GM23338 (cell line): ENCODE results near the gene SSH2. TPM values are rescaled to one million over a fixed set of nuclear protein-coding genes. Genes with fewer than 3 reads are reported as not detected.

Experiments
- ATAC-seq: fragments of 200-7000 bp; cut with Tn5 transposase; 3 replicates; pipeline ENCODE4 v1.9.1; 2020
- DNase-seq: peaks from one replicate; pipeline ENCODE4 v3.0.0-alpha.2; 2015; ENCODE audit warnings: low spot score
- H2AFZ ChIP-seq: fragments of 200-600 bp; sonication (generic); 2 replicates; pipeline ENCODE4 v1.8.0; 2016; ENCODE audit warnings: antibody characterized with exemption, mild to moderate bottlenecking, moderate library complexity
- H3F3A ChIP-seq: fragments of 200-600 bp; sonication (generic); replicated peaks from 2 replicates; pipeline ENCODE4 v1.8.0; 2017; ENCODE audit warnings: antibody characterized with exemption, mixed run types, low read depth
- H3K27ac ChIP-seq: fragments of 200-600 bp; sonication (generic); 2 replicates; pipeline ENCODE4 v1.6.1; 2016; ENCODE audit warnings: low read depth
- H3K27me3 ChIP-seq: fragments of 200-600 bp; sonication (generic); 2 replicates; pipeline ENCODE4 v1.8.0; 2016; ENCODE audit warnings: mild to moderate bottlenecking, mixed run types, moderate library complexity; ENCODE audit not compliant: insufficient read depth
- H3K36me3 ChIP-seq: fragments of 200-600 bp; sonication (generic); 2 replicates; pipeline ENCODE4 v1.8.0; 2016; ENCODE audit warnings: mild to moderate bottlenecking; ENCODE audit not compliant: insufficient read depth
- H3K4me1 ChIP-seq: fragments of 200-600 bp; sonication (generic); 2 replicates; pipeline ENCODE4 v1.8.0; 2016; ENCODE audit warnings: mild to moderate bottlenecking, moderate library complexity; ENCODE audit not compliant: insufficient read depth
- H3K4me2 ChIP-seq: fragments of 200-600 bp; sonication (generic); 2 replicates; pipeline ENCODE4 v1.7.1; 2017; ENCODE audit warnings: mixed run types
- H3K4me3 ChIP-seq: fragments of 200-600 bp; sonication (generic); 2 replicates; pipeline ENCODE4 v1.6.1; 2016; ENCODE audit warnings: mixed run types
- H3K79me2 ChIP-seq: fragments of 200-600 bp; sonication (generic); replicated peaks from 2 replicates; pipeline ENCODE4 v1.8.0; 2017; ENCODE audit warnings: mild to moderate bottlenecking; ENCODE audit not compliant: insufficient read depth
- H3K9me2 ChIP-seq: fragments of 200-600 bp; sonication (generic); 2 replicates; pipeline ENCODE4 v1.8.0; 2017; ENCODE audit not compliant: insufficient read depth
- H4K20me1 ChIP-seq: fragments of 200-600 bp; sonication (generic); replicated peaks from 2 replicates; pipeline ENCODE4 v1.8.0; 2017; ENCODE audit warnings: mild to moderate bottlenecking; ENCODE audit not compliant: insufficient read depth
- H3K27ac Mint-ChIP-seq: 2 replicates; pipeline ENCODE4 v1.8.0; 2020; ENCODE audit warnings: inconsistent platforms, mild to moderate bottlenecking, moderate library complexity, mixed read lengths
- H3K27me3 Mint-ChIP-seq: 3 replicates; pipeline ENCODE4 v1.8.0; 2022; ENCODE audit warnings: low read depth, mild to moderate bottlenecking, moderate library complexity, mixed read lengths, inconsistent platforms; ENCODE audit not compliant: insufficient read depth, poor library complexity
- H3K36me3 Mint-ChIP-seq: 3 replicates; pipeline ENCODE4 v1.8.0; 2021; ENCODE audit warnings: low read depth, mild to moderate bottlenecking, inconsistent platforms, moderate library complexity, mixed read lengths
- H3K4me1 Mint-ChIP-seq: 3 replicates; pipeline ENCODE4 v1.8.0; 2020; ENCODE audit warnings: mild to moderate bottlenecking, inconsistent platforms, mixed read lengths
- H3K4me3 Mint-ChIP-seq: 3 replicates; pipeline ENCODE4 v1.8.0; 2021; ENCODE audit warnings: moderate library complexity, mild to moderate bottlenecking, inconsistent platforms, mixed read lengths
- H3K9me3 Mint-ChIP-seq: 3 replicates; pipeline ENCODE4 v1.8.0; 2020; ENCODE audit warnings: moderate library complexity, mild to moderate bottlenecking, inconsistent platforms, mixed read lengths
- CREB1 ChIP-seq: fragments of 250-450 bp; sonication (Bioruptor Pico); IDR thresholded peaks from 2 replicates; pipeline ENCODE4 v1.5.0; 2020; ENCODE audit warnings: low read depth, mild to moderate bottlenecking, moderate library complexity
- EZH2 ChIP-seq: fragments of 200-600 bp; sonication (generic); IDR thresholded peaks from one replicate; pipeline ENCODE4 v1.8.0; 2017; ENCODE audit warnings: antibody characterized with exemption, mild to moderate bottlenecking, low read depth; ENCODE audit not compliant: unreplicated experiment
- JUNB ChIP-seq: IDR thresholded peaks from one replicate; pipeline ENCODE4 v1.6.1; 2016; ENCODE audit warnings: antibody characterized with exemption; ENCODE audit not compliant: unreplicated experiment
- NANOG ChIP-seq: IDR thresholded peaks from 2 replicates; pipeline ENCODE4 v1.6.1; 2016; ENCODE audit warnings: antibody characterized with exemption, borderline replicate concordance
- POLR2AphosphoS5 ChIP-seq: IDR thresholded peaks from 2 replicates; pipeline ENCODE4 v1.6.1; 2016; ENCODE audit warnings: antibody characterized with exemption, low read depth
- REST ChIP-seq: IDR thresholded peaks from one replicate; pipeline ENCODE4 v1.6.1; 2018; ENCODE audit warnings: antibody characterized with exemption; ENCODE audit not compliant: unreplicated experiment
- ZNF114 ChIP-seq: fragments of 250-450 bp; sonication (Bioruptor Pico); IDR thresholded peaks from 2 replicates; pipeline ENCODE4 v1.5.0; 2020; ENCODE audit warnings: mild to moderate bottlenecking, moderate library complexity
- ZNF331 ChIP-seq: fragments of 250-450 bp; sonication (Bioruptor Pico); IDR thresholded peaks from 2 replicates; pipeline ENCODE4 v1.5.0; 2020; ENCODE audit warnings: low read depth, mild to moderate bottlenecking, moderate library complexity
- polyA plus RNA-seq: library from polyadenylated mRNA; unstranded; fragments of >200 nt; fragmentation: Nextera tagmentation; extraction: Ambion mirVana; gene quantifications from 2 replicates; pipeline ENCODE4 v1.2.1, GENCODE V29; 2016
- total RNA-seq: library from RNA; depleted of rRNA; stranded (reverse); fragments of >200 nt; shearing (Covaris generic); gene quantifications from 2 replicates; pipeline ENCODE4 v1.2.3, GENCODE V29; 2014
- TF ChIP-seq, protein P1 (sequence below): IDR thresholded peaks from 2 replicates; pipeline ENCODE4 v1.6.1; 2016; ENCODE audit warnings: antibody characterized with exemption
- TF ChIP-seq, protein P2 (sequence below), 2 experiments: fragments of 200-600 bp in 1 of 2; sonication (generic) in 1 of 2; conservative IDR thresholded peaks; 2 replicates each; pipeline versions ENCODE4 v1.5.1 to v1.6.1; 2016 to 2017; ENCODE audit warnings: antibody characterized with exemption in 2 of 2, low read depth in 2 of 2, mild to moderate bottlenecking in 2 of 2, moderate library complexity in 1 of 2
- TF ChIP-seq, protein P3 (sequence below): fragments of 250-450 bp; sonication (Bioruptor Pico); IDR thresholded peaks from 2 replicates; pipeline ENCODE4 v1.5.0; 2020; ENCODE audit warnings: mild to moderate bottlenecking, moderate library complexity

SSH2 gene
- total and polyA plus RNA-seq, 2 experiments from 2014 or later = 9.9 to 12.1 TPM

- DNase-seq (no peak), ATAC-seq (no peak)
- Mint-ChIP-seq H3K27ac (no peak overlapping the region), H3K9me3 (no peaks in the 10 kb centered on the region), H3K4me1 (peaks cover 15% of the 10 kb centered on the region), H3K4me3 (no peak overlapping the region), H3K36me3 (no peaks in the 10 kb centered on the region), H3K27me3 (no peaks in the 10 kb centered on the region)
- H3K9me2 ChIP-seq = no peaks in the 10 kb centered on the region
- no peak overlapping the region for H3K4me2 ChIP-seq
- no peaks in the 10 kb centered on the region for H3K79me2 ChIP-seq
- H3K4me3 ChIP-seq = no peak overlapping the region
- TF ChIP-seq JUNB (no peak), ZNF114 (no peak), POLR2AphosphoS5 (no peak), NANOG (no peak), REST (no peak), ZNF331 (CRISPR knock-in tag) (no peak), EZH2 (no peak), CREB1 (CRISPR knock-in tag) (no peak)
- TF ChIP-seq, protein P1, sequence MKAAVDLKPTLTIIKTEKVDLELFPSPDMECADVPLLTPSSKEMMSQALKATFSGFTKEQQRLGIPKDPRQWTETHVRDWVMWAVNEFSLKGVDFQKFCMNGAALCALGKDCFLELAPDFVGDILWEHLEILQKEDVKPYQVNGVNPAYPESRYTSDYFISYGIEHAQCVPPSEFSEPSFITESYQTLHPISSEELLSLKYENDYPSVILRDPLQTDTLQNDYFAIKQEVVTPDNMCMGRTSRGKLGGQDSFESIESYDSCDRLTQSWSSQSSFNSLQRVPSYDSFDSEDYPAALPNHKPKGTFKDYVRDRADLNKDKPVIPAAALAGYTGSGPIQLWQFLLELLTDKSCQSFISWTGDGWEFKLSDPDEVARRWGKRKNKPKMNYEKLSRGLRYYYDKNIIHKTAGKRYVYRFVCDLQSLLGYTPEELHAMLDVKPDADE = no peak
- TF ChIP-seq, protein P2, sequence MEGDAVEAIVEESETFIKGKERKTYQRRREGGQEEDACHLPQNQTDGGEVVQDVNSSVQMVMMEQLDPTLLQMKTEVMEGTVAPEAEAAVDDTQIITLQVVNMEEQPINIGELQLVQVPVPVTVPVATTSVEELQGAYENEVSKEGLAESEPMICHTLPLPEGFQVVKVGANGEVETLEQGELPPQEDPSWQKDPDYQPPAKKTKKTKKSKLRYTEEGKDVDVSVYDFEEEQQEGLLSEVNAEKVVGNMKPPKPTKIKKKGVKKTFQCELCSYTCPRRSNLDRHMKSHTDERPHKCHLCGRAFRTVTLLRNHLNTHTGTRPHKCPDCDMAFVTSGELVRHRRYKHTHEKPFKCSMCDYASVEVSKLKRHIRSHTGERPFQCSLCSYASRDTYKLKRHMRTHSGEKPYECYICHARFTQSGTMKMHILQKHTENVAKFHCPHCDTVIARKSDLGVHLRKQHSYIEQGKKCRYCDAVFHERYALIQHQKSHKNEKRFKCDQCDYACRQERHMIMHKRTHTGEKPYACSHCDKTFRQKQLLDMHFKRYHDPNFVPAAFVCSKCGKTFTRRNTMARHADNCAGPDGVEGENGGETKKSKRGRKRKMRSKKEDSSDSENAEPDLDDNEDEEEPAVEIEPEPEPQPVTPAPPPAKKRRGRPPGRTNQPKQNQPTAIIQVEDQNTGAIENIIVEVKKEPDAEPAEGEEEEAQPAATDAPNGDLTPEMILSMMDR (conservative IDR thresholded peaks at IDR 0.05; ENCODE audit: low read depth in 2 of 2) = no peak
- TF ChIP-seq, protein P3, sequence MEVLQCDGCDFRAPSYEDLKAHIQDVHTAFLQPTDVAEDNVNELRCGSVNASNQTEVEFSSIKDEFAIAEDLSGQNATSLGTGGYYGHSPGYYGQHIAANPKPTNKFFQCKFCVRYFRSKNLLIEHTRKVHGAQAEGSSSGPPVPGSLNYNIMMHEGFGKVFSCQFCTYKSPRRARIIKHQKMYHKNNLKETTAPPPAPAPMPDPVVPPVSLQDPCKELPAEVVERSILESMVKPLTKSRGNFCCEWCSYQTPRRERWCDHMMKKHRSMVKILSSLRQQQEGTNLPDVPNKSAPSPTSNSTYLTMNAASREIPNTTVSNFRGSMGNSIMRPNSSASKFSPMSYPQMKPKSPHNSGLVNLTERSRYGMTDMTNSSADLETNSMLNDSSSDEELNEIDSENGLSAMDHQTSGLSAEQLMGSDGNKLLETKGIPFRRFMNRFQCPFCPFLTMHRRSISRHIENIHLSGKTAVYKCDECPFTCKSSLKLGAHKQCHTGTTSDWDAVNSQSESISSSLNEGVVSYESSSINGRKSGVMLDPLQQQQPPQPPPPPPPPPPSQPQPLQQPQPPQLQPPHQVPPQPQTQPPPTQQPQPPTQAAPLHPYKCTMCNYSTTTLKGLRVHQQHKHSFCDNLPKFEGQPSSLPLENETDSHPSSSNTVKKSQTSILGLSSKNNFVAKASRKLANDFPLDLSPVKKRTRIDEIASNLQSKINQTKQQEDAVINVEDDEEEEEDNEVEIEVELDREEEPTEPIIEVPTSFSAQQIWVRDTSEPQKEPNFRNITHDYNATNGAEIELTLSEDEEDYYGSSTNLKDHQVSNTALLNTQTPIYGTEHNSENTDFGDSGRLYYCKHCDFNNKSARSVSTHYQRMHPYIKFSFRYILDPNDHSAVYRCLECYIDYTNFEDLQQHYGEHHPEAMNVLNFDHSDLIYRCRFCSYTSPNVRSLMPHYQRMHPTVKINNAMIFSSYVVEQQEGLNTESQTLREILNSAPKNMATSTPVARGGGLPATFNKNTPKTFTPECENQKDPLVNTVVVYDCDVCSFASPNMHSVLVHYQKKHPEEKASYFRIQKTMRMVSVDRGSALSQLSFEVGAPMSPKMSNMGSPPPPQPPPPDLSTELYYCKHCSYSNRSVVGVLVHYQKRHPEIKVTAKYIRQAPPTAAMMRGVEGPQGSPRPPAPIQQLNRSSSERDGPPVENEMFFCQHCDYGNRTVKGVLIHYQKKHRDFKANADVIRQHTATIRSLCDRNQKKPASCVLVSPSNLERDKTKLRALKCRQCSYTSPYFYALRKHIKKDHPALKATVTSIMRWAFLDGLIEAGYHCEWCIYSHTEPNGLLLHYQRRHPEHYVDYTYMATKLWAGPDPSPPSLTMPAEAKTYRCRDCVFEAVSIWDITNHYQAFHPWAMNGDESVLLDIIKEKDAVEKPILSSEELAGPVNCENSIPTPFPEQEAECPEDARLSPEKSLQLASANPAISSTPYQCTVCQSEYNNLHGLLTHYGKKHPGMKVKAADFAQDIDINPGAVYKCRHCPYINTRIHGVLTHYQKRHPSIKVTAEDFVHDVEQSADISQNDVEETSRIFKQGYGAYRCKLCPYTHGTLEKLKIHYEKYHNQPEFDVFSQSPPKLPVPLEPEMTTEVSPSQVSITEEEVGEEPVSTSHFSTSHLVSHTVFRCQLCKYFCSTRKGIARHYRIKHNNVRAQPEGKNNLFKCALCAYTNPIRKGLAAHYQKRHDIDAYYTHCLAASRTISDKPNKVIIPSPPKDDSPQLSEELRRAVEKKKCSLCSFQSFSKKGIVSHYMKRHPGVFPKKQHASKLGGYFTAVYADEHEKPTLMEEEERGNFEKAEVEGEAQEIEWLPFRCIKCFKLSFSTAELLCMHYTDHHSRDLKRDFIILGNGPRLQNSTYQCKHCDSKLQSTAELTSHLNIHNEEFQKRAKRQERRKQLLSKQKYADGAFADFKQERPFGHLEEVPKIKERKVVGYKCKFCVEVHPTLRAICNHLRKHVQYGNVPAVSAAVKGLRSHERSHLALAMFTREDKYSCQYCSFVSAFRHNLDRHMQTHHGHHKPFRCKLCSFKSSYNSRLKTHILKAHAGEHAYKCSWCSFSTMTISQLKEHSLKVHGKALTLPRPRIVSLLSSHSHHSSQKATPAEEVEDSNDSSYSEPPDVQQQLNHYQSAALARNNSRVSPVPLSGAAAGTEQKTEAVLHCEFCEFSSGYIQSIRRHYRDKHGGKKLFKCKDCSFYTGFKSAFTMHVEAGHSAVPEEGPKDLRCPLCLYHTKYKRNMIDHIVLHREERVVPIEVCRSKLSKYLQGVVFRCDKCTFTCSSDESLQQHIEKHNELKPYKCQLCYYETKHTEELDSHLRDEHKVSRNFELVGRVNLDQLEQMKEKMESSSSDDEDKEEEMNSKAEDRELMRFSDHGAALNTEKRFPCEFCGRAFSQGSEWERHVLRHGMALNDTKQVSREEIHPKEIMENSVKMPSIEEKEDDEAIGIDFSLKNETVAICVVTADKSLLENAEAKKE (CRISPR knock-in tag) = no peak
- peaks cover 17% of the 10 kb centered on the region for H3K4me1 ChIP-seq
- no peaks in the 10 kb centered on the region for H3K27me3 ChIP-seq
- no peaks in the 10 kb centered on the region for H4K20me1 ChIP-seq
- H3K27ac ChIP-seq = no peak overlapping the region
- H3K36me3 ChIP-seq = no peaks in the 10 kb centered on the region
- no peaks in the 10 kb centered on the region for H3F3A ChIP-seq
- H2AFZ ChIP-seq = no peak overlapping the region
Measured at GRCh38 chr17:29839656-29840055, 90.4 kb downstream of the SSH2 start.
